ENCODE measurements around the gene CPXM2.

DNA sequence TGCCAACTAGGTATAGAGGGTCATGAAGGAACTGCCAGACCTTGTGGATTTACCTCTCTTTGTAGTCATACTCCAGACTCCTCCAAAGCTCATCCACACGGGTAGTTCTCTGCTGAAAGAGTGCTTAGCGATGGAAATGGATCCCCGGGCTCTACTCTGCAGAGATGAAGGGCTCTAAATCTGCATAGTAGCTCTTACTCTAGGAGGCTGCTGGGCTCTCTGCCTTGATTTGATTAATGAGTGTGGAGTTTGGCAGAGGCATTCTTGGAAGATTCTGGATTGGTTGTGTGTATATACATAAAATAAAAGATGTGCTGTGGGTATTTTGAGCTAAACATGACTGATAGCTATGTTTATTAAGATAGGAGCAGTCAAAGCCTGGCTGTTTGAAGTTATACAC lies 21.3 kb upstream of the CPXM2 start:
- TF ChIP-seq, protein P1, sequence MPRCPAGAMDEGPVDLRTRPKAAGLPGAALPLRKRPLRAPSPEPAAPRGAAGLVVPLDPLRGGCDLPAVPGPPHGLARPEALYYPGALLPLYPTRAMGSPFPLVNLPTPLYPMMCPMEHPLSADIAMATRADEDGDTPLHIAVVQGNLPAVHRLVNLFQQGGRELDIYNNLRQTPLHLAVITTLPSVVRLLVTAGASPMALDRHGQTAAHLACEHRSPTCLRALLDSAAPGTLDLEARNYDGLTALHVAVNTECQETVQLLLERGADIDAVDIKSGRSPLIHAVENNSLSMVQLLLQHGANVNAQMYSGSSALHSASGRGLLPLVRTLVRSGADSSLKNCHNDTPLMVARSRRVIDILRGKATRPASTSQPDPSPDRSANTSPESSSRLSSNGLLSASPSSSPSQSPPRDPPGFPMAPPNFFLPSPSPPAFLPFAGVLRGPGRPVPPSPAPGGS (IDR thresholded peaks at IDR 0.05): no peak
- TF ChIP-seq, protein P2, sequence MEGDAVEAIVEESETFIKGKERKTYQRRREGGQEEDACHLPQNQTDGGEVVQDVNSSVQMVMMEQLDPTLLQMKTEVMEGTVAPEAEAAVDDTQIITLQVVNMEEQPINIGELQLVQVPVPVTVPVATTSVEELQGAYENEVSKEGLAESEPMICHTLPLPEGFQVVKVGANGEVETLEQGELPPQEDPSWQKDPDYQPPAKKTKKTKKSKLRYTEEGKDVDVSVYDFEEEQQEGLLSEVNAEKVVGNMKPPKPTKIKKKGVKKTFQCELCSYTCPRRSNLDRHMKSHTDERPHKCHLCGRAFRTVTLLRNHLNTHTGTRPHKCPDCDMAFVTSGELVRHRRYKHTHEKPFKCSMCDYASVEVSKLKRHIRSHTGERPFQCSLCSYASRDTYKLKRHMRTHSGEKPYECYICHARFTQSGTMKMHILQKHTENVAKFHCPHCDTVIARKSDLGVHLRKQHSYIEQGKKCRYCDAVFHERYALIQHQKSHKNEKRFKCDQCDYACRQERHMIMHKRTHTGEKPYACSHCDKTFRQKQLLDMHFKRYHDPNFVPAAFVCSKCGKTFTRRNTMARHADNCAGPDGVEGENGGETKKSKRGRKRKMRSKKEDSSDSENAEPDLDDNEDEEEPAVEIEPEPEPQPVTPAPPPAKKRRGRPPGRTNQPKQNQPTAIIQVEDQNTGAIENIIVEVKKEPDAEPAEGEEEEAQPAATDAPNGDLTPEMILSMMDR (IDR thresholded peaks at IDR 0.05): no peak
- no peak for TF ChIP-seq NPAS2 (CRISPR knock-in tag; IDR thresholded peaks at IDR 0.05; ENCODE audit: borderline replicate concordance)
